ENCODE results near the gene CSPG4.
A peak's percentile ranks its signal among the peaks of the same experiment; 100 is the strongest.

Gene CSPG4

GRCh38 chr15:75662823-75663519, 49.7 kb downstream of the CSPG4 start:
- H3K4me3 ChIP-seq (ENCODE audit: low read length), result no peak overlapping the region
- H3K4me2 ChIP-seq (ENCODE audit: low read length), result no peak overlapping the region
- no peaks in the 10 kb centered on the region for H3K9me3 ChIP-seq (replicated peaks; ENCODE audit: low read length)
- no peak overlapping the region for H3K9ac ChIP-seq (ENCODE audit: low read depth, low read length)
- peaks cover 49% of the 10 kb centered on the region for H3K4me1 ChIP-seq (ENCODE audit: control insufficient read depth, insufficient read depth, low read length)
- peaks cover 20% of the 10 kb centered on the region for H3K36me3 ChIP-seq (ENCODE audit: insufficient read depth, low read length)
- no peaks in the 10 kb centered on the region for H3K27me3 ChIP-seq (ENCODE audit: control insufficient read depth, insufficient read depth, low read length)

GRCh38 chr15:75661756-75662140, 50.9 kb downstream of the CSPG4 start:
- Histone ChIP-seq H3K27me3 (ENCODE audit: control insufficient read depth, insufficient read depth, low read length) (no peaks in the 10 kb centered on the region), H3K4me3 (ENCODE audit: low read length) (peak overlapping the region; percentile 15), H3K4me2 (ENCODE audit: low read length) (peak overlapping the region; percentile 71), H3K4me1 (ENCODE audit: control insufficient read depth, insufficient read depth, low read length) (peaks cover 38% of the 10 kb centered on the region), H3K36me3 (ENCODE audit: insufficient read depth, low read length) (peaks cover 30% of the 10 kb centered on the region), H3K9ac (ENCODE audit: low read depth, low read length) (peak overlapping the region; percentile 83), H3K9me3 (replicated peaks; ENCODE audit: low read length) (no peaks in the 10 kb centered on the region)

GRCh38 chr15:75661100-75661755, 51.4 kb downstream of the CSPG4 start:
- Histone ChIP-seq H3K27me3 (ENCODE audit: control insufficient read depth, insufficient read depth, low read length) (no peaks in the 10 kb centered on the region), H3K36me3 (ENCODE audit: insufficient read depth, low read length) (peaks cover 34% of the 10 kb centered on the region), H3K9me3 (replicated peaks; ENCODE audit: low read length) (no peaks in the 10 kb centered on the region), H3K9ac (ENCODE audit: low read depth, low read length) (peak overlapping the region; percentile 83), H3K4me1 (ENCODE audit: control insufficient read depth, insufficient read depth, low read length) (peaks cover 34% of the 10 kb centered on the region), H3K4me2 (ENCODE audit: low read length) (peak overlapping the region; percentile 71), H3K4me3 (ENCODE audit: low read length) (peak overlapping the region; percentile 15)

GRCh38 chr15:75659928-75660645, 52.6 kb downstream of the CSPG4 start:
- Histone ChIP-seq H3K4me2 (ENCODE audit: low read length) (peak overlapping the region; percentile 46), H3K9me3 (replicated peaks; ENCODE audit: low read length) (no peaks in the 10 kb centered on the region), H3K27me3 (ENCODE audit: control insufficient read depth, insufficient read depth, low read length) (no peaks in the 10 kb centered on the region), H3K4me3 (ENCODE audit: low read length) (no peak overlapping the region), H3K4me1 (ENCODE audit: control insufficient read depth, insufficient read depth, low read length) (peaks cover 26% of the 10 kb centered on the region), H3K36me3 (ENCODE audit: insufficient read depth, low read length) (peaks cover 35% of the 10 kb centered on the region), H3K9ac (ENCODE audit: low read depth, low read length) (peak overlapping the region; percentile 70)

GRCh38 chr15:75659141-75659771, 53.4 kb downstream of the CSPG4 start:
- Histone ChIP-seq H3K4me2 (ENCODE audit: low read length) (no peak overlapping the region), H3K9ac (ENCODE audit: low read depth, low read length) (peak overlapping the region; percentile 15), H3K4me3 (ENCODE audit: low read length) (no peak overlapping the region), H3K9me3 (replicated peaks; ENCODE audit: low read length) (no peaks in the 10 kb centered on the region), H3K36me3 (ENCODE audit: insufficient read depth, low read length) (peaks cover 40% of the 10 kb centered on the region), H3K27me3 (ENCODE audit: control insufficient read depth, insufficient read depth, low read length) (no peaks in the 10 kb centered on the region), H3K4me1 (ENCODE audit: control insufficient read depth, insufficient read depth, low read length) (peaks cover 34% of the 10 kb centered on the region)

GRCh38 chr15:75656813-75657212, 55.8 kb downstream of the CSPG4 start:
- Histone ChIP-seq H3K4me2 (ENCODE audit: low read length) (no peak overlapping the region), H3K9ac (ENCODE audit: low read depth, low read length) (no peak overlapping the region), H3K9me3 (replicated peaks; ENCODE audit: low read length) (no peaks in the 10 kb centered on the region), H3K4me3 (ENCODE audit: low read length) (no peak overlapping the region), H3K27me3 (ENCODE audit: control insufficient read depth, insufficient read depth, low read length) (no peaks in the 10 kb centered on the region), H3K4me1 (ENCODE audit: control insufficient read depth, insufficient read depth, low read length) (peaks cover 51% of the 10 kb centered on the region), H3K36me3 (ENCODE audit: insufficient read depth, low read length) (peaks cover 43% of the 10 kb centered on the region)

- Histone ChIP-seq H3K27me3 (ENCODE audit: control insufficient read depth, insufficient read depth, low read length) (no peaks in the 10 kb centered on the region), H3K4me3 (ENCODE audit: low read length) (no peak overlapping the region), H3K4me2 (ENCODE audit: low read length) (no peak overlapping the region), H3K36me3 (ENCODE audit: insufficient read depth, low read length) (peaks cover 43% of the 10 kb centered on the region), H3K4me1 (ENCODE audit: control insufficient read depth, insufficient read depth, low read length) (peaks cover 51% of the 10 kb centered on the region), H3K9ac (ENCODE audit: low read depth, low read length) (no peak overlapping the region), H3K9me3 (replicated peaks; ENCODE audit: low read length) (no peaks in the 10 kb centered on the region)
Measured at GRCh38 chr15:75656331-75656730, 56.3 kb downstream of the CSPG4 start.

- Histone ChIP-seq H3K4me2 (ENCODE audit: low read length) (no peak overlapping the region), H3K4me1 (ENCODE audit: control insufficient read depth, insufficient read depth, low read length) (peaks cover 52% of the 10 kb centered on the region), H3K27me3 (ENCODE audit: control insufficient read depth, insufficient read depth, low read length) (no peaks in the 10 kb centered on the region), H3K36me3 (ENCODE audit: insufficient read depth, low read length) (peaks cover 43% of the 10 kb centered on the region), H3K4me3 (ENCODE audit: low read length) (no peak overlapping the region), H3K9me3 (replicated peaks; ENCODE audit: low read length) (no peaks in the 10 kb centered on the region), H3K9ac (ENCODE audit: low read depth, low read length) (no peak overlapping the region)
Measured at GRCh38 chr15:75655931-75656330, 56.7 kb downstream of the CSPG4 start.

- peaks cover 52% of the 10 kb centered on the region for H3K4me1 ChIP-seq (ENCODE audit: control insufficient read depth, insufficient read depth, low read length)
- peaks cover 46% of the 10 kb centered on the region for H3K36me3 ChIP-seq (ENCODE audit: insufficient read depth, low read length)
- no peak overlapping the region for H3K4me3 ChIP-seq (ENCODE audit: low read length)
- H3K9me3 ChIP-seq (replicated peaks; ENCODE audit: low read length), result no peaks in the 10 kb centered on the region
- no peaks in the 10 kb centered on the region for H3K27me3 ChIP-seq (ENCODE audit: control insufficient read depth, insufficient read depth, low read length)
- no peak overlapping the region for H3K9ac ChIP-seq (ENCODE audit: low read depth, low read length)
- no peak overlapping the region for H3K4me2 ChIP-seq (ENCODE audit: low read length)
Measured at GRCh38 chr15:75654201-75654907, 58.3 kb downstream of the CSPG4 start.

GRCh38 chr15:75653347-75653913, 59.2 kb downstream of the CSPG4 start:
- Histone ChIP-seq H3K9ac (ENCODE audit: low read depth, low read length) (no peak overlapping the region), H3K36me3 (ENCODE audit: insufficient read depth, low read length) (peaks cover 40% of the 10 kb centered on the region), H3K4me3 (ENCODE audit: low read length) (no peak overlapping the region), H3K4me1 (ENCODE audit: control insufficient read depth, insufficient read depth, low read length) (peaks cover 60% of the 10 kb centered on the region), H3K27me3 (ENCODE audit: control insufficient read depth, insufficient read depth, low read length) (no peaks in the 10 kb centered on the region), H3K4me2 (ENCODE audit: low read length) (peak overlapping the region; percentile 20), H3K9me3 (replicated peaks; ENCODE audit: low read length) (no peaks in the 10 kb centered on the region)
